ENCODE data around the gene SOST. TPM values are rescaled to one million over a fixed set of nuclear protein-coding genes. Genes with fewer than 3 reads are reported as not detected.
A peak's percentile ranks its signal among the peaks of the same experiment; 100 is the strongest.

Gene SOST
- total and polyA plus RNA-seq, 2 donors from 2014 or later, result 0.09 to 15.1 TPM

- no peak overlapping the region for H3K4me3 ChIP-seq (ENCODE audit: low read length in 3 of 3)
- intact Hi-C loops (cut with DNase I), result no loop called here
- no peaks in the 10 kb centered on the region for H3K36me3 ChIP-seq (ENCODE audit: control insufficient read depth in 2 of 3, insufficient read depth in 3 of 3, low read length in 3 of 3)
- H3K27me3 ChIP-seq (ENCODE audit: control insufficient read depth, insufficient read depth, low read length), result no peaks in the 10 kb centered on the region
- H3K9me3 ChIP-seq (ENCODE audit: control insufficient read depth in 2 of 3, insufficient read depth in 1 of 3, low read length in 3 of 3), result no peaks in the 10 kb centered on the region
- H3K9ac ChIP-seq (ENCODE audit: low read length in 3 of 3), result no peak overlapping the region
- TF ChIP-seq CTCF (IDR thresholded peaks at IDR 0.05; ENCODE audit: borderline replicate concordance, extremely low read depth, insufficient read depth), result no peak
- DNase-seq, result peak in 1 of 5 donors; percentile 32
- H3K4me1 ChIP-seq (ENCODE audit: control insufficient read depth in 2 of 3, insufficient read depth in 2 of 3, low read depth in 1 of 3, low read length in 3 of 3), result peaks cover 0 to 3% (median 2%) of the 10 kb centered on the region in 3 donors
- H3K27ac ChIP-seq (ENCODE audit: low read depth in 2 of 2, low read length in 2 of 2), result no peak overlapping the region
- no peak for FAIRE-seq
Measured at GRCh38 chr17:43722269-43722619, 36.3 kb downstream of the SOST start.

GRCh38 chr17:43721537-43722268 lies 36.9 kb downstream of the SOST start:
- H3K4me1 ChIP-seq (ENCODE audit: control insufficient read depth in 2 of 3, insufficient read depth in 2 of 3, low read depth in 1 of 3, low read length in 3 of 3), result peaks cover 0 to 3% (median 2%) of the 10 kb centered on the region in 3 donors
- no peaks in the 10 kb centered on the region for H3K9me3 ChIP-seq (ENCODE audit: control insufficient read depth in 2 of 3, insufficient read depth in 1 of 3, low read length in 3 of 3)
- H3K9ac ChIP-seq (ENCODE audit: low read length in 3 of 3), result no peak overlapping the region
- no peak overlapping the region for H3K4me3 ChIP-seq (ENCODE audit: low read length in 3 of 3)
- H3K27me3 ChIP-seq (ENCODE audit: control insufficient read depth, insufficient read depth, low read length), result no peaks in the 10 kb centered on the region
- intact Hi-C loops (cut with DNase I), result no loop called here
- H3K36me3 ChIP-seq (ENCODE audit: control insufficient read depth in 2 of 3, insufficient read depth in 3 of 3, low read length in 3 of 3), result no peaks in the 10 kb centered on the region
- DNase-seq (peak in 1 of 5 donors; percentile 5), FAIRE-seq (no peak)
- no peak for TF ChIP-seq CTCF (IDR thresholded peaks at IDR 0.05; ENCODE audit: borderline replicate concordance, extremely low read depth, insufficient read depth)
- H3K27ac ChIP-seq (ENCODE audit: low read depth in 2 of 2, low read length in 2 of 2), result no peak overlapping the region

GRCh38 chr17:43720311-43721060 lies 38.1 kb downstream of the SOST start:
- DNase-seq, result peak; percentile 80 to 94 (median 87)
- Histone ChIP-seq H3K4me1 (ENCODE audit: control insufficient read depth in 2 of 3, insufficient read depth in 2 of 3, low read depth in 1 of 3, low read length in 3 of 3) (peaks cover 0 to 3% (median 2%) of the 10 kb centered on the region in 3 donors), H3K27me3 (ENCODE audit: control insufficient read depth, insufficient read depth, low read length) (no peaks in the 10 kb centered on the region), H3K36me3 (ENCODE audit: control insufficient read depth in 2 of 3, insufficient read depth in 3 of 3, low read length in 3 of 3) (no peaks in the 10 kb centered on the region), H3K9me3 (ENCODE audit: control insufficient read depth in 2 of 3, insufficient read depth in 1 of 3, low read length in 3 of 3) (no peaks in the 10 kb centered on the region), H3K9ac (ENCODE audit: low read length in 3 of 3) (peak overlapping the region; percentile 21 to 85 (median 79)), H3K4me3 (ENCODE audit: low read length in 3 of 3) (peak overlapping the region; percentile 52 to 79 (median 73)), H3K27ac (ENCODE audit: low read depth in 2 of 2, low read length in 2 of 2) (peak overlapping the region; percentile 90)
- intact Hi-C loops (cut with DNase I), result no loop called here
- TF ChIP-seq CTCF (IDR thresholded peaks at IDR 0.05; ENCODE audit: borderline replicate concordance, extremely low read depth, insufficient read depth), result no peak
- FAIRE-seq, result no peak

Measured in kidney (tissue), 14 donors.